Neural cell (in vitro differentiated cells): ENCODE data around the gene SERTAD3.

ENCODE experiments used
- EP300 ChIP-seq: fragments of 450-650 bp; conservative IDR thresholded peaks from 2 replicates; pipeline ENCODE4 v1.6.1; 2014; ENCODE audit warnings: antibody characterized with exemption, mild to moderate bottlenecking, moderate library complexity; ENCODE audit not compliant: poor library complexity, severe bottlenecking
- SMC3 ChIP-seq: fragments of 450-650 bp; conservative IDR thresholded peaks from 2 replicates; pipeline ENCODE4 v1.6.1; 2014; ENCODE audit warnings: antibody characterized with exemption, mild to moderate bottlenecking, moderate library complexity; ENCODE audit not compliant: poor library complexity
- TAF1 ChIP-seq: IDR thresholded peaks from 2 replicates; pipeline ENCODE4 v1.6.1; 2012; ENCODE audit warnings: low read depth
- TF ChIP-seq, protein P1 (sequence below): fragments of 450-650 bp; IDR thresholded peaks from 2 replicates; pipeline ENCODE4 v1.5.1; 2014; ENCODE audit warnings: antibody characterized with exemption, mild to moderate bottlenecking, moderate library complexity; ENCODE audit not compliant: poor library complexity, severe bottlenecking

DNA sequence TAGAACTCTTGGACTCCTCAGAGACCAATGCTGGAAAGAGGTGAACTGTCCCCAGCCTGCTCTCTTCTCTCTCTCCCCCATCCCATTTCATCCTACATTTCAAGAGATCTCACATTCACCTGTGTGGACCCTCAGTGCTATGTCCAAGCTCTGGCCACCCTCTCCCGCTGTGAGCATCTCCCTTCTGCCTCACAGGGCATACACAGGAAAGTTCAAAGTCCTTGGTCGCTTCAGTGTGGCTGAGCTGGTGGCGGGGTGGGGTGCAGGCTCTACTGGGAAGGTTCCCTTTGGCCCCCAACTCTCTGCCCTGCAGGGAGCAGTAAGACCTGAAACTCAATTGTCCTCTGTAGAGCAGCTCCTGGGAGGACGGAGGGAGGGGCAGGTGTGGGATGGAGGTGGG is 49.6 kb upstream of the SERTAD3 start:
- TF ChIP-seq, protein P1, sequence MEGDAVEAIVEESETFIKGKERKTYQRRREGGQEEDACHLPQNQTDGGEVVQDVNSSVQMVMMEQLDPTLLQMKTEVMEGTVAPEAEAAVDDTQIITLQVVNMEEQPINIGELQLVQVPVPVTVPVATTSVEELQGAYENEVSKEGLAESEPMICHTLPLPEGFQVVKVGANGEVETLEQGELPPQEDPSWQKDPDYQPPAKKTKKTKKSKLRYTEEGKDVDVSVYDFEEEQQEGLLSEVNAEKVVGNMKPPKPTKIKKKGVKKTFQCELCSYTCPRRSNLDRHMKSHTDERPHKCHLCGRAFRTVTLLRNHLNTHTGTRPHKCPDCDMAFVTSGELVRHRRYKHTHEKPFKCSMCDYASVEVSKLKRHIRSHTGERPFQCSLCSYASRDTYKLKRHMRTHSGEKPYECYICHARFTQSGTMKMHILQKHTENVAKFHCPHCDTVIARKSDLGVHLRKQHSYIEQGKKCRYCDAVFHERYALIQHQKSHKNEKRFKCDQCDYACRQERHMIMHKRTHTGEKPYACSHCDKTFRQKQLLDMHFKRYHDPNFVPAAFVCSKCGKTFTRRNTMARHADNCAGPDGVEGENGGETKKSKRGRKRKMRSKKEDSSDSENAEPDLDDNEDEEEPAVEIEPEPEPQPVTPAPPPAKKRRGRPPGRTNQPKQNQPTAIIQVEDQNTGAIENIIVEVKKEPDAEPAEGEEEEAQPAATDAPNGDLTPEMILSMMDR: no peak
- no peak for TF ChIP-seq EP300
- TF ChIP-seq TAF1: no peak
- no peak for TF ChIP-seq SMC3
